Testis (tissue), 3 donors: Measurements from ENCODE around the gene TBC1D32. TPM values are rescaled to one million over a fixed set of nuclear protein-coding genes. Genes with fewer than 3 reads are reported as not detected.

Source experiments
- DNase-seq: peaks from one replicate; pipeline ENCODE4 v3.0.0-alpha.2; 2019
- H3K27ac ChIP-seq, 2 donors: fragments of 200-600 bp; sonication (generic); one replicate each; pipeline ENCODE4 v1.5.1; 2019
- H3K27me3 ChIP-seq: fragments of 200-600 bp; sonication (generic); one replicate; pipeline ENCODE4 v1.5.1; 2019
- H3K36me3 ChIP-seq: fragments of 200-600 bp; sonication (generic); one replicate; pipeline ENCODE4 v1.5.1; 2017; ENCODE audit warnings: low read depth; ENCODE audit errors: missing control alignments
- H3K4me1 ChIP-seq: fragments of 200-600 bp; sonication (generic); one replicate; pipeline ENCODE4 v1.5.1; 2019
- H3K4me3 ChIP-seq, 2 donors: fragments of 200-600 bp; sonication (generic); one replicate each; pipeline ENCODE4 v1.5.1; 2017 to 2019
- H3K9me3 ChIP-seq: fragments of 200-600 bp; sonication (generic); one replicate; pipeline ENCODE4 v1.5.1; 2017
- CTCF ChIP-seq, 3 experiments: fragments of 450-650 bp in 2 of 3; fragments of 200-600 bp in 1 of 3; sonication (generic) in 1 of 3; IDR thresholded peaks; one replicate each; pipeline ENCODE4 v1.5.1; 2016 to 2019; ENCODE audit warnings: antibody characterized with exemption in 3 of 3, mild to moderate bottlenecking in 2 of 3, moderate library complexity in 1 of 3
- POLR2A ChIP-seq: fragments of 450-650 bp; IDR thresholded peaks from one replicate; pipeline ENCODE4 v1.6.1; 2017; ENCODE audit warnings: antibody characterized with exemption, mild to moderate bottlenecking, moderate library complexity
- WGBS, 2 donors: methylation state at CpG; one replicate each; pipeline ENCODE4 v1.1.5; 2018; 5-methylcytosine and 5-hydroxymethylcytosine counted together
- intact Hi-C: fragments of 100-400 bp; cut with DNase I; formaldehyde crosslinking; loops from one replicate; pipeline ENCODE4 v1.15.1; 2023; ENCODE audit warnings: low total_unique reads
- polyA plus RNA-seq: library from polyadenylated mRNA; stranded (reverse); fragments of 350-450 nt; fragmentation: Illumina TruSeq; extraction: RNeasy Lipid Tissue Mini Kit (QIAGEN cat#74804); gene quantifications from one replicate; pipeline ENCODE4 v1.2.3, GENCODE V29; 2014; ENCODE audit warnings: low read depth, low replicate concordance; ENCODE audit not compliant: insufficient read depth
- total RNA-seq, 2 donors: library from RNA; depleted of rRNA; stranded (reverse); fragments of >200 nt; gene quantifications; one replicate each; pipeline ENCODE4 v1.2.3, GENCODE V29; 2016

Gene TBC1D32
- total and polyA plus RNA-seq, 3 donors from 2014 or later = 9.3 to 37.4 (median 22.1) TPM

GRCh38 chr6:121171879-121172278 lies 162.4 kb downstream of the TBC1D32 start:
- Histone ChIP-seq H3K36me3 (no peaks in the 10 kb centered on the region), H3K9me3 (no peaks in the 10 kb centered on the region), H3K27ac (no peak overlapping the region), H3K4me3 (no peak overlapping the region), H3K4me1 (no peaks in the 10 kb centered on the region), H3K27me3 (no peaks in the 10 kb centered on the region)
- intact Hi-C loops = no loop called here
- 83 to 93% methylated on average over 4 of the region's 4 CpGs for WGBS, 2 donors
- no peak for TF ChIP-seq POLR2A
- DNase-seq = no peak

GRCh38 chr6:121161886-121162285 lies 172.4 kb downstream of the TBC1D32 start:
- H3K36me3 ChIP-seq = no peaks in the 10 kb centered on the region
- intact Hi-C loops = no loop called here
- no peaks in the 10 kb centered on the region for H3K4me1 ChIP-seq
- H3K27me3 ChIP-seq = no peaks in the 10 kb centered on the region
- no peaks in the 10 kb centered on the region for H3K9me3 ChIP-seq
- no peak overlapping the region for H3K27ac ChIP-seq
- TF ChIP-seq POLR2A = no peak
- TF ChIP-seq CTCF (IDR thresholded peaks at IDR 0.05) = no peak
- H3K4me3 ChIP-seq = no peak overlapping the region
- no peak for DNase-seq

- no peaks in the 10 kb centered on the region for H3K9me3 ChIP-seq
- DNase-seq = no peak
- no peaks in the 10 kb centered on the region for H3K4me1 ChIP-seq
- no peaks in the 10 kb centered on the region for H3K27me3 ChIP-seq
- intact Hi-C loops = no loop called here
- TF ChIP-seq CTCF (IDR thresholded peaks at IDR 0.05) (no peak), POLR2A (no peak)
- H3K4me3 ChIP-seq = no peak overlapping the region
- no peak overlapping the region for H3K27ac ChIP-seq
- WGBS, 2 donors = 90 to 93% methylated on average over 2 of the region's 2 CpGs
- H3K36me3 ChIP-seq = no peaks in the 10 kb centered on the region
Observed at GRCh38 chr6:121160276-121160675, 174.0 kb downstream of the TBC1D32 start.

GRCh38 chr6:121158891-121159290 lies 175.4 kb downstream of the TBC1D32 start:
- DNase-seq = no peak
- Histone ChIP-seq H3K36me3 (no peaks in the 10 kb centered on the region), H3K4me1 (no peaks in the 10 kb centered on the region), H3K27ac (no peak overlapping the region), H3K4me3 (no peak overlapping the region), H3K9me3 (no peaks in the 10 kb centered on the region), H3K27me3 (no peaks in the 10 kb centered on the region)
- intact Hi-C loops = no loop called here
- TF ChIP-seq POLR2A (no peak), CTCF (IDR thresholded peaks at IDR 0.05) (no peak)

GRCh38 chr6:121158438-121158837 lies 175.8 kb downstream of the TBC1D32 start:
- no peaks in the 10 kb centered on the region for H3K36me3 ChIP-seq

More at GRCh38 chr6:121158438-121158837, 175.8 kb downstream of the TBC1D32 start:
- no peaks in the 10 kb centered on the region for H3K9me3 ChIP-seq
- TF ChIP-seq POLR2A (no peak), CTCF (IDR thresholded peaks at IDR 0.05) (no peak)
- H3K4me1 ChIP-seq = no peaks in the 10 kb centered on the region
- intact Hi-C loops = no loop called here
- no peak for DNase-seq
- no peak overlapping the region for H3K4me3 ChIP-seq
- no peaks in the 10 kb centered on the region for H3K27me3 ChIP-seq
- H3K27ac ChIP-seq = no peak overlapping the region
